Effector memory CD4-positive, alpha-beta T cell (primary cell): ENCODE results near the gene LRRC7.
"Not testable (repeated sequence)": the region's sequence is repeated elsewhere in the genome, so short reads cannot be mapped to it uniquely, and the experiment has no call there.

Experiments used
- DNase-seq, 3 donors: peaks; one replicate each; pipeline ENCODE4 v3.0.0-alpha.2; 2020
- H3K27ac ChIP-seq: 2 replicates; pipeline ENCODE4 v1.7.0; 2013; ENCODE audit warnings: mild to moderate bottlenecking, low read length, moderate library complexity; ENCODE audit not compliant: insufficient read depth, poor library complexity, severe bottlenecking
- H3K27me3 ChIP-seq: replicated peaks from 2 replicates; pipeline ENCODE4 v1.7.0; 2013; ENCODE audit warnings: mild to moderate bottlenecking, low read length; ENCODE audit not compliant: insufficient read depth, control insufficient read depth, poor library complexity, severe bottlenecking
- H3K36me3 ChIP-seq: 2 replicates; pipeline ENCODE4 v1.7.0; 2013; ENCODE audit warnings: mild to moderate bottlenecking, low read length, moderate library complexity; ENCODE audit not compliant: control insufficient read depth, insufficient read depth
- H3K4me1 ChIP-seq: 2 replicates; pipeline ENCODE4 v1.7.0; 2013; ENCODE audit warnings: low read length, mild to moderate bottlenecking; ENCODE audit not compliant: control insufficient read depth, insufficient read depth, poor library complexity, severe bottlenecking
- H3K4me3 ChIP-seq: 2 replicates; pipeline ENCODE4 v1.7.0; 2013; ENCODE audit warnings: low read length, low read depth, mild to moderate bottlenecking; ENCODE audit not compliant: insufficient read depth, poor library complexity, severe bottlenecking
- H3K9me3 ChIP-seq: 2 replicates; pipeline ENCODE4 v1.7.0; 2013; ENCODE audit warnings: mild to moderate bottlenecking, low read length, moderate library complexity; ENCODE audit not compliant: control insufficient read depth

The LRRC7 gene

GRCh38 chr1:70033936-70034335 lies 466.2 kb downstream of the LRRC7 start:
- no peak for DNase-seq
- Histone ChIP-seq H3K36me3 (no peaks in the 10 kb centered on the region), H3K27ac (no peak overlapping the region), H3K4me1 (no peaks in the 10 kb centered on the region), H3K9me3 (no peaks in the 10 kb centered on the region), H3K27me3 (no peaks in the 10 kb centered on the region), H3K4me3 (no peak overlapping the region)

DNA sequence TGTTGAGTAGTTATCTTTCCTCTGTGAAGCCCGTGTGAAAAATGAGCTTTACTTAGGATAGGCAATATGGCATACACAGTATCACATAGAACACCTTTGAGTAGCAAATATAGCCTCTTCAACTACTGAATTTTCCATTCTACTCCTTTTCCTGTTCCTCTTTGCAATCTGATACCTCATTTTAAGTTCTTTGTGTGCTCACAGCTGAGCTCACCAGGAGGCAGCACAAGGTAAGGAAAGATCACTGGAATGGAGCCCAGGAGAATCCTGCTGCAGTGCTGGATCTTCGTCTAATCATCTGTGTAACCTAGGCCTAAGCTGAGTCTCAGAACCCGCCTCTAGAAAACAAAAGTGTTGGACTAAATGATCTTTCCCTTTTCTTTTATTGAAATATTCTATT lies 466.7 kb downstream of the LRRC7 start:
- Histone ChIP-seq H3K4me3 (no peak overlapping the region), H3K36me3 (no peaks in the 10 kb centered on the region), H3K4me1 (no peaks in the 10 kb centered on the region), H3K27me3 (no peaks in the 10 kb centered on the region), H3K9me3 (no peaks in the 10 kb centered on the region), H3K27ac (no peak overlapping the region)
- DNase-seq: no peak

- DNase-seq: no peak
- H3K27ac ChIP-seq: no peak overlapping the region
- no peaks in the 10 kb centered on the region for H3K36me3 ChIP-seq
- no peaks in the 10 kb centered on the region for H3K27me3 ChIP-seq
- H3K9me3 ChIP-seq: no peaks in the 10 kb centered on the region
- H3K4me1 ChIP-seq: no peaks in the 10 kb centered on the region
- H3K4me3 ChIP-seq: no peak overlapping the region
These were observed 470.3 kb downstream of the LRRC7 start for GRCh38 chr1:70038025-70038424.

DNA sequence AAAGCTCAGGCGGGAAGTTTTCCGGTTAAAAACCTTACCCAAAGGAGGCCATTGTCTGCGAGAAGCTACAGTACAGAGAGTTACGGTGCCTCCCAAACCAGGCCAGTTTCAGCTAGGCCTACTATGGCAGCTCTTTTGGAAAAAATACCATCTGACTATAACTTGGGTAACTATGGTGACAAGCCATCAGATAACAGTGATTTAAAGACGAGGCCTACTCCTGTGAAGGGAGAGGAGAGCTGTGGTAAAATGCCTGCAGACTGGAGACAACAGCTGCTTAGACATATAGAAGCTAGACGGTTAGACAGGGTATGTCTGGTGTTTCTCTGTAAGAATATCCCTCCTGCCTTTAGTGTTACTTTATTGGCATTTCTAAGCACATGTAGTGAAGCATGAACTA lies 471.8 kb downstream of the LRRC7 start:
- no peaks in the 10 kb centered on the region for H3K9me3 ChIP-seq
- H3K4me3 ChIP-seq: no peak overlapping the region
- H3K36me3 ChIP-seq: no peaks in the 10 kb centered on the region
- H3K27me3 ChIP-seq: no peaks in the 10 kb centered on the region
- no peak for DNase-seq
- no peak overlapping the region for H3K27ac ChIP-seq
- no peaks in the 10 kb centered on the region for H3K4me1 ChIP-seq

GRCh38 chr1:70041317-70042045 lies 473.8 kb downstream of the LRRC7 start:
- H3K27ac ChIP-seq: no peak overlapping the region
- no peak overlapping the region for H3K4me3 ChIP-seq
- H3K4me1 ChIP-seq: no peaks in the 10 kb centered on the region
- H3K27me3 ChIP-seq: no peaks in the 10 kb centered on the region
- DNase-seq: no peak
- no peaks in the 10 kb centered on the region for H3K9me3 ChIP-seq
- no peaks in the 10 kb centered on the region for H3K36me3 ChIP-seq

- H3K4me1 ChIP-seq: no peaks in the 10 kb centered on the region
- DNase-seq: no peak
- H3K4me3 ChIP-seq: no peak overlapping the region
- no peaks in the 10 kb centered on the region for H3K36me3 ChIP-seq
- H3K27me3 ChIP-seq: no peaks in the 10 kb centered on the region
- no peaks in the 10 kb centered on the region for H3K9me3 ChIP-seq
- H3K27ac ChIP-seq: no peak overlapping the region
These were observed 474.5 kb downstream of the LRRC7 start for GRCh38 chr1:70042090-70042731.

- no peak for DNase-seq
- Histone ChIP-seq H3K27me3 (no peaks in the 10 kb centered on the region), H3K27ac (no peak overlapping the region), H3K9me3 (no peaks in the 10 kb centered on the region), H3K36me3 (no peaks in the 10 kb centered on the region), H3K4me1 (no peaks in the 10 kb centered on the region), H3K4me3 (no peak overlapping the region)
These were observed 476.1 kb downstream of the LRRC7 start for GRCh38 chr1:70043804-70044203.

DNA sequence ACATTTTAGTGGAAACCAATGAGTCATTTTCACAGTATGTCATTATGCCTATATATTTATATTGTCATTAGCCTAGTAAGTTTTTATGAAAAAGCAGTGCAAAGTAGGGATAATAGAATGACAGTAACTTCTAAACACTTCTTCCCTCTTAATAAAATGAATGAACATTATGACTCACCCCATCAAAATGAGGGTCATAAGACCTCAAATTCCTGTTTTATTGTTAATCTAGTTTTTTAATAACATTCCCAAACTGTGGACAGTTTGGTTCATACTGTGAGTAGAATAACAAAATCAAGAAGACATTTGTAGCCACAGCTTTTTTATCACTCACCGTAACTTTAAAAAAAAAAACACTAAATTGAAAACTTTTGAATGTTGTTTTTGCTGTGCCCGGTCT lies 477.1 kb downstream of the LRRC7 start:
- H3K27ac ChIP-seq: no peak overlapping the region
- no peak overlapping the region for H3K4me3 ChIP-seq
- H3K36me3 ChIP-seq: no peaks in the 10 kb centered on the region
- no peak for DNase-seq
- H3K27me3 ChIP-seq: no peaks in the 10 kb centered on the region
- no peaks in the 10 kb centered on the region for H3K4me1 ChIP-seq
- no peaks in the 10 kb centered on the region for H3K9me3 ChIP-seq

DNA sequence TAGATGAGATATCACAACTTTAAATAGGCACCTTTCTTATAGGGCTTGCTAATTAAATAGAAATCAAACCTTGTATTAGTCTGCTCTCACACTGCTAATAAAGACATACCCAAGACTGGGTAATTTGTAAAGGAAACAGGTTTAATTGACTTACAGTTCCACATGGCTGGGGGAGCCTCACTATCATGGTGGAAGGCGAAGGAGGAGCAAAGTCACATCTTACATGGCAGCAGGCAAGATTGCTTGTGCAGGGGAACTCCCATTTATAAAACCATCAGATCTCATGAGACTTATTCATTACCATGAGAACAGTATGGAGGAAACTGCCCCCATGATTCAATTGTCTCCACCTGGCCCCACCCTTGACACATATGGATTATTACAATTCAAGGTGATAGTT lies 477.9 kb downstream of the LRRC7 start:
- not testable (repeated sequence) for H3K36me3 ChIP-seq

DNA sequence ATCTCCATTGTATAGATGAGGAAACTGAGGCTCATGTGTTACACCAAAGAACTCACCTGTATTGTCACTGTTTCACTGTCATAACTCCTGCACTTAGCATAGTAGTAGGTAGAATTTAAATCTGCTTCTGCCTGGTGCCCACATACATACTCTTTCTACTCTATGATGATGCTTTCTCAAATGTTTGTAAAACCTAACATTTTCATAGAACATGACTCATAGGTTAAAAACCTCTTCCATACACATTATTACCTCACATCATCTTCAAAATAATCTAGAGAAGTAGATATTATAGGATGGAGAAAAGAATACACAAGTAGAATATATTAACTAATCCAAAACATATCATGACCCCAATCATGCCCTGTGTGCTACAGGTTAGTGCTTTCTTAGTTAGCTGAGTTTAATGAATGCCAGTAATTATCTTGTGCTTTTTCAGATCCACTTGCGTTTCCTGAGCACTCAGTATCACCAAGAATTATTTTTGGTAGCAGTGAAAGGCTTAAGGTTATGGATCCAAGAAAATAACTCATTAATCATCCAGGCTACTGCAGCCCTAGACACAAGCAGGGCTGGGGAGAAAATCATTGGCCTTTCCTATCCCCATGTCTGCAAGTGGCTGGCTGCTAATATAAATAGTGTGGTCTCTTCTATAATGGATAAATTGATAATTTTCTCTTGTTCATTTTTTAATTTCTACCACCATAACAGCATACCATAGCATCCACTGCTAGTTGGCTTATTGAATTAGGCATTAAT lies 480.8 kb downstream of the LRRC7 start:
- Histone ChIP-seq H3K27me3 (no peaks in the 10 kb centered on the region), H3K36me3 (no peaks in the 10 kb centered on the region), H3K9me3 (no peaks in the 10 kb centered on the region), H3K4me3 (no peak overlapping the region), H3K27ac (no peak overlapping the region), H3K4me1 (no peaks in the 10 kb centered on the region)
- DNase-seq: no peak

More for the DNA sequence above, 477.9 kb downstream of the LRRC7 start:
- not testable (repeated sequence) for H3K27ac ChIP-seq, H3K4me1 ChIP-seq, H3K4me3 ChIP-seq, H3K27me3 ChIP-seq, H3K9me3 ChIP-seq, DNase-seq
